GM18868 (cell line): ENCODE measurements around the gene PTBP3.
"Not testable (repeated sequence)": the region's sequence is repeated elsewhere in the genome, so short reads cannot be mapped to it uniquely, and the experiment has no call there.

Source experiments
- ATAC-seq: cut with Tn5 transposase; IDR thresholded peaks from one replicate; pipeline ENCODE4 v1.9.1; 2021; ENCODE audit warnings: mild to moderate bottlenecking, moderate library complexity; ENCODE audit not compliant: unreplicated experiment

The PTBP3 gene

GRCh38 chr9:112323378-112323854, 10.0 kb downstream of the PTBP3 start:
- ATAC-seq = no peak

- no peak for ATAC-seq
Measured at GRCh38 chr9:112322701-112323377, 10.6 kb downstream of the PTBP3 start.

- ATAC-seq = no peak
Measured at GRCh38 chr9:112316258-112316943, 17.0 kb downstream of the PTBP3 start.

GRCh38 chr9:112315331-112316257, 17.8 kb downstream of the PTBP3 start:
- no peak for ATAC-seq

- ATAC-seq = no peak
Measured at GRCh38 chr9:112312139-112312538, 21.3 kb downstream of the PTBP3 start.

GRCh38 chr9:112311497-112311896, 21.9 kb downstream of the PTBP3 start:
- no peak for ATAC-seq

- ATAC-seq = no peak
Measured at GRCh38 chr9:112310826-112311225, 22.6 kb downstream of the PTBP3 start.

- no peak for ATAC-seq
Measured at GRCh38 chr9:112308588-112308987, 24.8 kb downstream of the PTBP3 start.

- no peak for ATAC-seq
Measured at GRCh38 chr9:112301420-112301819, 32.0 kb downstream of the PTBP3 start.

- no peak for ATAC-seq
Measured at GRCh38 chr9:112299514-112299913, 33.9 kb downstream of the PTBP3 start.

- ATAC-seq = no peak
Measured at GRCh38 chr9:112296929-112297328, 36.5 kb downstream of the PTBP3 start.

- no peak for ATAC-seq
Measured at GRCh38 chr9:112295174-112295573, 38.2 kb downstream of the PTBP3 start.

GRCh38 chr9:112288029-112288428, 45.4 kb downstream of the PTBP3 start:
- no peak for ATAC-seq

GRCh38 chr9:112286926-112287325, 46.5 kb downstream of the PTBP3 start:
- no peak for ATAC-seq

GRCh38 chr9:112285056-112285455, 48.4 kb downstream of the PTBP3 start:
- no peak for ATAC-seq

- ATAC-seq = no peak
Measured at GRCh38 chr9:112283582-112284253, 49.7 kb downstream of the PTBP3 start.

- not testable (repeated sequence) for ATAC-seq
Measured at GRCh38 chr9:112282841-112283240, 50.6 kb downstream of the PTBP3 start.

GRCh38 chr9:112280904-112281303, 52.5 kb downstream of the PTBP3 start:
- no peak for ATAC-seq

- no peak for ATAC-seq
Measured at GRCh38 chr9:112279501-112279900, 53.9 kb downstream of the PTBP3 start.

- ATAC-seq = no peak
Measured at GRCh38 chr9:112278152-112278551, 55.3 kb downstream of the PTBP3 start.

GRCh38 chr9:112274600-112274999, 58.8 kb downstream of the PTBP3 start:
- ATAC-seq = no peak
